HG03025 (cell line): ENCODE measurements around the gene CCDC69.
"Not testable (repeated sequence)": the region's sequence is repeated elsewhere in the genome, so short reads cannot be mapped to it uniquely, and the experiment has no call there.

Source experiments
- ATAC-seq: cut with Tn5 transposase; IDR thresholded peaks from one replicate; pipeline ENCODE4 v1.9.1; 2021; ENCODE audit warnings: mild to moderate bottlenecking, moderate library complexity; ENCODE audit not compliant: unreplicated experiment, low FRiP score

The CCDC69 gene

DNA sequence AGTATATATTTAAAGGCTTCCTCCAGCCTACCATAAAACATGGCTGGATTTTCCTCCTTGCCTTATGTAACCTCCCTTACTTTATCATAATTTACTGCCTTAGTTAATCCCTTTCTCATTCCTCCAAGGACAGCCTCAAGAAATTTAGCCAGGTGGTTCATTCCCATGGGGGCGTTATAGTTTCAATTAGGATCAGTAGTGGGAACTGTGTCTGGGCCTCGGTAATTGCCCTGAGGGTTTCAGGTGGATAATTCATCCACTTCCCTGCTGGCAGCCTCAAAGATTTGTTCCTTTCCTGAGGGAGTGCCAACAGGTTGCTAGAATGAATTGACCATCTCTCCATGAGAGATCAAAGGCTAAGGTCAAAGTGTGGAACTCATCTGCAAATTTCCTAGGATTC lies 24.8 kb upstream of the CCDC69 start:
- no peak for ATAC-seq

DNA sequence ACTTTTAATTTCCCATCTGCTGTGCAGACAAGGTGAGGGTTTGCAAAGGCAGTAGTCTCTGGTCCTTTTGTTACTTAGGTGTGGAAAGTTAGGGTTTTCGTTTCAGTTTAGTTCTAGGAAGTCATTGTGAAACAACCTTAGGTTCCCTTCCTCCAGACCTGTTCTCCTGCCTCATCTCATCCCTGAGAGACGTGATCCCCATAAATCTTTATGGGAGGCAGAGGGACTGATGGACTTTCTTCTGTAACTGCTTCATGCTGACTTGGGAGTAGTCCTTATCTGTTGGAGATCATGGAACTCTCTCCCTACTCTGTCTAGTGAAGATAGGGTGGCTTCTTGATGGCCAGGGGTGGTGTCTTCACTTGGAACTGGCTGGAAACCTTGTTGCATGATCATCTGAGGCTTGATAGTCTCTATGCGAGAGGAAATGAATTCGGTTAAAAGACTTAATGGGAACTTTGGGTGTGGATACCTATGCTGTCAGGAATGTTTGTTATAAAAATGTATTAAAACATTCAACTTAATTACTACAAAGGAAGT lies 21.9 kb upstream of the CCDC69 start:
- ATAC-seq, result no peak

DNA sequence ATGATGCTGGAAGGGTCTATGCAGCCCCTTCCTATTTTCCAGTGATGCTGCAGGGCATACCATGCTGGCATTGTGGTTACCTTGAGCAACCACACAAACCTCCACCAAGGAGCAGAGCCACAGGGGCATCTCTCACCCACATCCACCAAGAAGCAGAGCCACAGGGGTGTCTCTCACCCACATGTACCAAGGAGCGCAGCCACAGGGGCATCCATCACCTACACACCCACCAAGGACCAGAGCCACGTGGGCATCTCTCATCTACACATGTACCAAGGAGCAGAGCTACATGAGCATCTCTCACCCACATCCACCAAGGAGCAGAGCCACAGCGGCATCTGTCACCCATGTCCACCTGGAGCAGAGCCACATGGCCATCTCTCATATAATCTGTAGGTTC lies 20.3 kb upstream of the CCDC69 start:
- no peak for ATAC-seq

DNA sequence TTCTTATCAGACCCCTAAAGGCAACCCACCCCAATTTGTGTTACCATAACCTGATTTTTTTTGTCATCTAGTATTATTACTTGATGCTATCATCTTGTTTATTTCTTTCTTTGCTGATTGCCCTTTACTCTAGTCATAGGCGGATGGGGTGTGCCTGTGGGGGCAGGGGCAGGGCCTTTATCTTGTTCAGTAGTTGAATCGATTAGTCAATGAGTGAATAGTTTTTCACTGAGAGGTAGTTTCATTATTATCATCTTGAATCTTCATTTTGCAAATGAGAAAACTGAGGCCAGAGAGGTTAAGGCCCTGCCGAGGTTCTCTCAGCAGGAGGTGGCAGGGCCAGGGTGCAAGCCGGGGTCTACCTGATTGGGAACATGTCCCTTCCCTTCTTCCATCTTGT lies 19.7 kb upstream of the CCDC69 start:
- no peak for ATAC-seq

DNA sequence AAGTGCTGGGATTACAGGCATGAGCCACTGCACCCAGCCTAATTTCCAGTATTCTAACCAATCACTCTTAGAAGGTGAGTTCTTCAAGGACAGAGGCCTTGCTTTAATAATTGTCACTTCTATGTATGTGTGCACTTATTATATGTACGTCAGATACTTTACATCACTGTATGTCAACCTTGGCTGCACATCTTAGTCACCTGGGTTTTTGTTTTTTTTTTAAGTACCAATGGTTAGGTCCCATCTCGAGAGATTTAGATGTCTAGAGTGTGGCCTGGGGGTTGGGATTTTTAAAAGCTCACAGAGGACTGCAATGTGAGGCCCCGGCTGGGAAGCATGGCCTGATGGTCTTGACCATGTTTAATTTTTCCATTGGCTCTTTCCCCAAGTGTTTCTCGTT lies 19.2 kb upstream of the CCDC69 start:
- ATAC-seq, result no peak

DNA sequence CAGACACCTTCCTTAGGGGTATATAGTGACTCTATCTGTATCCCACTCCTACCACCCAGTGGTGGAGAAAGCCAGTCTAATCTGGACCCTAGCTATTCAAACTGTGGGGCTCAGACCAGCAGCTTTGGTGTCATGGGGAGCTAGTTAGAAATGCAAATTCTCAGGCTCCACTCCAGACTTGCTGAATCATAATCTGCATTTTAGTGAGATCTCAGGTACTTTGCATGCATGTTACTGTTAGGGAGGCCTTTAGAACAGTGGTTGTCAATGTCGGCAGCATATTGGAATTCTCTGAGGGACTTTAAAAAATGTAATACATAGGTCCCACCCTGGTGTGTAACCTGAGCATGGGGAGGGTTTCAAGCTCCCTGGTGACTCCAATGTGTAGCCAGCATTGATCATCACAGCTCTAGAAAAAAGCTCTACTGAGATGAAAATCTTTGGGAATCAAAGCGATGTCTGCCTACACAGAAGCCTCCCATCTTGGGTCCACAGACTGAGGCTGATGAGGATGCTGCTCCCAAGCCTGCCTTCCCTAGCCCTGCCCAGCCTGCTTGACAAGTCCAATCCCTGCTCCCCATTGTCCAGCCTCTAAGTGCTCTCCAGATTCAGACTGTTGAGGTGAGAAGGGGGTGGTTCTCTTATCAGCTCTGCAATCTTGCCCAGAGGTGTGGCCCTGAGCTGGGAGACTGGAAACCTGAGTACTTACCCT lies 17.2 kb upstream of the CCDC69 start:
- ATAC-seq, result no peak

DNA sequence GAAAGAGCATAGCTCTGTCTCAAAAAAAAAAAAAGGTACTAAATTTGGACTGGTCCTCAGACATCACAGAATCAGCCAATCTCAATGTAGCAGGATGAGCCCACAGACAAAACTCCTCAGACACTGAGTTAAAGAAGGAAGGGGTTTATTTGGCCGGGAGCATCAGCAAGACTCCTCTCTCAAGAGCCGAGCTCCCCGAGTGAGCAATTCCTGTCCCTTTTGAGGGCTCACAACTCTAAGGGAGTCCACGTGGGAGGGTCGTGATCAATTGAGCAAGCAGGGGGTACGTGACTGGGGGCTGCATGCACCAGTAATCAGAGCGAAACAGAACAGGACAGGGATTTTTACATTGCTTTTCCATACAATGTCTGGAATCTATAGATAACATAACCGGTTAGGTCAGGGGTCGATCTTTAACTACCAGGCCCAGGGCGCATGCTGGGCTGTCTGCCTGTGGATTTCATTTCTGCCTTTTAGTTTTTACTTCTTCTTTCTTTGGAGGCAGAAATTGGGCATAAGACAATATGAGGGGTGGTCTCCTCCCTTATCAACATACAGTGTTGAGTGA lies 16.5 kb upstream of the CCDC69 start:
- not testable (repeated sequence) for ATAC-seq

DNA sequence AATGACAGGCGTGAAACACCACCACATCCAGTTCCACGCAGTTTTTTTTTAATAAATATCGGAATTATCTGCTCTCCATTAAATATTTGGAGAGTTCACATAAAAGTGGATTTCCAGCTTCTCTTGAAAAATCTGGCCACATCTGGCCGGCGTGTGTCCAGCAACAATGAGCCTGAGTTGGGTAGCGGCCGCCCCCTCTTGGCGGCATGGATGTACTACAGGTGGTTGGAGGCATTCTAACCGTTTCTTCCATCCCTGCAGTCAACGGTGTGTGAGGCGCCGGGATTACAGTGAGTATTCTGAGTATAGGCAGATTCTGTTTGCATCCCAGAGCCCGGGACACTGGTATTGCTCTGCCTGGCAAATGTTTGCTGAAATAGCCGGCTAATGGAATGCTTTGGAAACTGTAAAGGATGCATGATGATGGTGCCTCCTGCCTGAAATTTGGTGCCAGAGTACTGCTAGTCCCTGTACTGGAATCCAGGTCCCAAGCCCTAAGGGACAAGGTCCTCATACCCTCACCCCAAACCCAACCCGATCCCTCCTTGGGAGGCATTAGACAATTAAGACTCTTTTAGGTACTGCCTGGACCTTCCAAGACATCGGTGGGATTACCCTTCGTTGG lies 15.5 kb upstream of the CCDC69 start:
- ATAC-seq, result peak; percentile 40

DNA sequence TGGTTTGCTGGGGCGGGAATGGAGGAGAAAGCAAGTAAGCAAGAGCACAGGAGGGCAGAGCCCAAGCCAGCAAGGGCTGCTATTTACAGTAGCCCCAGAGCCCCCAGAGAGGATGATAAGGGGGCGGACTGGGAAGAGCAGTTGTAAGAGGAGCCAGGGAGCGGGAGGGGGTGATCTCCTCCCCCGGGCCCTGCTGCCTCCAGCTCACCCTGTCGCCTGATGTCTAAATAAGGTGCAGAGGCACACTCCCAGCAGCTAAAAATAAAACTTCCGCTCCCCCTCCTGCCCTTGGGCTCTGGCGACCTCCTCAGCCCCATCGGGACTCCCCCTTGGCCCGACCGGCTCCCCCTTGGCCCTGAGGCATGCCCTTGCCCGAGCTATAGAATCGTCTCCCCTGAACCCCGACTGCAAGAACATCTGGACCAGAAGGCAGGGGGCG lies 14.4 kb upstream of the CCDC69 start:
- ATAC-seq, result peak; percentile 41

DNA sequence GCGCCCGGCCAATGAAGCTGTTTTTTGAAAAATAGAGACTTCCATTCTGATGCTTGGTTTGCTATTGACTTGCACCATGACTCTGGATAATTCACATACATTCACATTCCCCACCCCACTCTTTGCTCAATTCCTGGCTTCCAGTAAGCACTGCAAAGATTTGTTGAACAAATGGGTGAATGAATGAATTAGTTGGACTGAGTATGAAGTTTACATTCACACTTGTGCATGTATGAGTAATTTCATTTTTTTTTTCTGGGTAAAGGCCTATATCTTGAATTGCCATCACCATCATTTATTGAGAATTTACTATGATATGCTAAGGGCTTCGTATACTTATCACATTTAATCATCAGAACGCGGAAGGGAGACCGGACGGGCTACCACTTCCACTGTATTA lies 13.8 kb upstream of the CCDC69 start:
- ATAC-seq, result no peak

DNA sequence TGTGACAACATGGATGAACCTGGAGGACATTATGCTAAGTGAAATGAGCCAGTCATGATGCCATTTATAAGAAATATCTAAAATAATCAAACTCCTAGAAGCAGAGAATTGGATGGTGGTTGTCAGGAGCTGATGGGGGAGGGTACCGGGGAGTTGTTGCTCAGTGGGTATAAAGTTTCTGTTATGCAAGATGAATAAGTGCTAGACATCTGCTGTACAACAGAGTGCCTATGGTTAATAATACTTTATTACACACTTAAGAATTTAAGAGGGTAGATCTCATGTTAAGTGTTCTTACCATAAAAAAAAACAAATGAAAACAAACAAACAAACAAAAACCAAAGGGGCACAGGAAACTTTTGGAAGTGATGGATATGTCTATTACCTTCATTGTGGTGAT lies 13.0 kb upstream of the CCDC69 start:
- ATAC-seq, result no peak

DNA sequence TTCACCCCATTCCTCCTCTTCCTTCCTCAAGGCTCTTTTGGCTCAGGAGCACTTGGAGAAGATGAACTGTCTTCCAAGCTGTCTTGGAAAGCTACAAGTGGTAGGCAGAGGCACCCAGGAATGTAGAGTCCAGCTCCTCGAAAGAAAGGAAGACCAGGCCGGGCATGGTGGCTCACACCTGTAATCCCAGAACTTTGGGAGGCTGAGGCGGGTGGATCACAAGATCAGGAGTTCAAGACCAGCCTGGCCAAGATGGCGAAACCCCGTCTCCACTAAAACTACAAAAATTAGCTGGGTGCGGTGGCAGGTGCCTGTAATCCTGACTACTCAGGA lies 11.3 kb upstream of the CCDC69 start:
- not testable (repeated sequence) for ATAC-seq

DNA sequence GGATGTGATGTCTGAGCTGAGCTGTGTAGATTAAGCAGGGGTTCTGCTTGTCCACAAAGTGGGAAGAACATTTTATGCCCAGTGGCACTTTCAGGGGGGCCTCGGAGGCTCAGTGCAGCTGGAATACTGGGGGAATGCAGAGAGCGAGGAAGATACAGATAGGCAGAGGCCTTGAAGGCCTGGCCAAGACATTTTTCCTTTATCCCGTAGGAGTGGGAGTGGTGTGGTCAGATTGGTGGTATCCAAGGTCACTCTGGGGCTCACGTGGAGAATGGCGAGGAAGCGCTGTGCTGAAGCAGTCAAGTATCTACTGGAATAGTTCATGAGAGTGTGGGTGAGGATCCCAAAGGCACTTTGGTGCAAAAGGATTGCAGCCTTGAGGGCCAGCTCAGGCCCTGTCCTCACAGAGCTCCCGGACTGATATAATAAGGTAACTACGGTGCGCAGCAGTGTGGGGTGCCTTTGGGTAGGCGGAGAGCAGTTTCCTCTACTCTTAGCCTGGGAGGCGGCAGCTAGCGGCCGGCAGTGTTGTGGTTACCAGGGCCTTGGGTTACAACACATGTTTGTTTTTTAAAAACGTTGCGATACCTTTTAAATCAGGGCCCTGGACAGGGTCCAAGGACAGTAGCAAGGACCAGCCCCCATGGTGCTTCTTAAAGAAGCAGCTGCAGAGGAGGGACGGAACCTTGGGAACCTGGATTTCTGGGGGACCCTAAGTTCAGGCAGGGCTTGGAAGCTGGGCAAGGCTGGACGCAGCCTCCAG lies 10.8 kb upstream of the CCDC69 start:
- peak; percentile 63 for ATAC-seq

DNA sequence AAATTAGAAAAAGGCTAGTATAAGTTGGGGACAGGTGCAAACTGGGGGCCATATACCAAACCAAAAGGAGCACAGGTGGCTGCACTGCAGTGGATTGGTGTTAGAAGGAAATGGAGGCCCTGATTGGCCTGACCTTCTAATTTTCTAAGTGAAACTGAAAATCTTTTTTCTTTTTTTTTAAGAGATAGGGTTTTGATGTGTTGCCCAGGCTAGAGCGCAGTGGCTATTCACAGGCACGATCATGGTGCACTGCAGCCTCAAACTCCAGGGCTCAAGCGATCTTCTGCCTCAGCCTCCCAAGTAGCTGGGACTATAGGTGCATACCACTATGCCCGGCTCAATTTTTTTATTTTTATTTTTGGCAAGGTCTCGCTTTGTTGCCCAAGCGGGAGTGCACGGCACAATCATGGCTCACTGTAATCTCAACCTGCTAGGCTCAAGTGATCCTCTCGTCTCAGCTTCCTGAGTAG lies 9.8 kb upstream of the CCDC69 start:
- ATAC-seq, result peak; percentile 45

DNA sequence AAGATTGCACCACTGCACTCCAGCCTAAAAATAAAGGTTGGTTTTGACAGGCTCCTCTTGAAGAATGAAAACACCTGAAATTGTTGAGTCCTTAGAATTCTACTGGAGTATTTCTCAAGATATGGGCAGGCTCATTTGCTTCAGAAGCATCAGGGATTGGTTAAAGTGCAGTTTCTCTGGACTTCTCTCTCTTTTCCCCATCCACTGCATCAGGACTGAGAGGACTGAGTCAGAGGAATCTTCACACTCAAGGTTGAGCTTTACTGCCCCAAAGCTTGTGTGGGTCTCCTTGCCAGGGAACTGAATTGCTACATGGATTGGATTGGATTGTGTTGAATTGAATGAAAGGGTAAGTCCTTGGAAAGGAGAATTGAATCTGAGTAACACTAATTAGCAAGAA lies 7.5 kb upstream of the CCDC69 start:
- ATAC-seq, result no peak

DNA sequence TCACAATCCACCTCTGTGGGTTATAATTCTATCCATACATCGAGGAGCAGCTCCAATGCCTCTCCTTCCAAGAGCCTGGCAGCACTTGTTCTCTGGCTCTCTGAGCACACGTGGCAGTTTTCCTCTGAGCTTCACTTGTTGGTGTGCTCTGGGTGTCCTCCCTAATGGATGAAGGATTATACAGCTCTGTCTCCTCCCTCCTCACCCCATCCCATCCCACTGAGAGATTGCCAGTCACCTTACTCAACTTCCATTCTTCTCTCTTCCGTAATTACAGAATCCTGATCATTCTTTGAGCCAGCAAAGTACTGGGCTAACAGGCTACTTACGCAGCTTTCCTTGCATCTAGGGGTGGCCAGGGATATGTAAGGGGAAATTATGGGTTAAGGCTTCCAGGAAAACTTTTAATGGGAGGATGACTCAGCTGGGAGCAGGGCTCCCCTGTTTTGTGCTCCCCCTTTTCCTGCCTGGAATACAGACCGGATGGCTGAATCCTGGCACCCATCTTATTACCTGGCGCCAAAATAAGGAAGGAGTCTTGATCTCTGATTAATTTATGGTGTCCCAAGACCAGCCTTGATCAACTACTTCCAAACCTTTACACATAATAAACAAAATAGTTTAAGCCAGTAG lies 6.3 kb upstream of the CCDC69 start:
- ATAC-seq, result no peak

DNA sequence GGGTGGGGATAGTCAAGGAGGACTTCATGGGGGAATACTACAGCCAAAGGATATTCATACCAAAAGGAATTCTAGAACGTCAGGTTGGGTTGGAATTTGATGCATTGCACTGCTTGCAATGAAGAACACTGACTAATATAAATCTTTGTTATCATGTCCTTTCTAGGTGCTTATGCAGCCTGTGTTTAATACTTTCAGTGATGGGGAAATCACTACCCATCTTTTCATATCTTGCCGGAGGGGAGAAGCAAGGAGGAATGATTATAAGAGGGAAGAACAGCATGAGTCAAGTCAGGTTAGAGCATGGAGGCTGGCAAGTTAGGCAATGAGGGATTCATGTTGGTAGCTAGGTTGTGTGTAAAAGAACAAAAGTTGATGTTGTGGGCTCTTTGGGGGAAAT lies 5.1 kb upstream of the CCDC69 start:
- no peak for ATAC-seq

DNA sequence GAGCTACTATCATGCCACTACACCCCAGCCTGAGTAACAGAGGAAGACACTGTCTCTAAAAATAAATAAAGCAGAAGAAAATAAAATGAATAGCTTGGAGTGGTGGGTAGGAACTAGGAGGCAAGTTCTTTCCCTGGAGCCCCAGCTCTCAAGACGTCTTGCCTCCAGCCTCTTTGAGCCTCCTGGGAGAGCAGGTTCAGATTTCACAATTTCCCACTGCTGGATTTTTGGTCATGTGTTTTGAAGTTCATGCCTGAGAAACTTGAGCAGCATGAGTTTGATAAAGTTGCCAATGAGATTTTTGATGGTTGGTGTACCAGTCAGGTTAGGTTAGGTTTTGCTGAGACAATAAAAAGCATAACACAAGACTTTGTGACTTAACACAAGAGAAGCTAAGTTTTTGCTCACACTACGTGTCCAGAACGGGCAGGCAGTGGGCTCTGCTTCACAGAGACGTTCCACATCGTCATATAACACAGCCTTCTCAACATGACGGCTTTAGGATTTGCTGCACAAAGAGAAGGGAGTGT lies 4.1 kb upstream of the CCDC69 start:
- ATAC-seq, result no peak

DNA sequence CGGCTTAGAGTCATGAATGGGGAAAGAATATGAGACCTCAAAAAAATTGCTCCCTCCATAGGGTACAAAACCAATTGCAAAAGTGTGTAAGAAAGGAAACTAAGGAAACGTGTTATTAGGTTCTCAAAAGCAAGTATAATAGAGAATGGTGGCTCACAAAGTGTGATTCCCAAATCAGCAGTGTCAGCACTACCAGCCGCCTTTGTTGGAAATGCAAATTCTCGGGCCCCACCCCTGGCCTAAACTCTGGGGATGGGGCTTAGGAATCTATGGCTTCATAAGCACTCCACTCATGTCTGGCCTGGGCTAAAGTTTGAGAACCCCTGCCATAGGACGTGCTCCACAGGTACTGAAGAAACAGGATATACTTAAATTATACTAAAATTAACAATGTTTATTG lies 1.6 kb upstream of the CCDC69 start:
- ATAC-seq, result no peak

DNA sequence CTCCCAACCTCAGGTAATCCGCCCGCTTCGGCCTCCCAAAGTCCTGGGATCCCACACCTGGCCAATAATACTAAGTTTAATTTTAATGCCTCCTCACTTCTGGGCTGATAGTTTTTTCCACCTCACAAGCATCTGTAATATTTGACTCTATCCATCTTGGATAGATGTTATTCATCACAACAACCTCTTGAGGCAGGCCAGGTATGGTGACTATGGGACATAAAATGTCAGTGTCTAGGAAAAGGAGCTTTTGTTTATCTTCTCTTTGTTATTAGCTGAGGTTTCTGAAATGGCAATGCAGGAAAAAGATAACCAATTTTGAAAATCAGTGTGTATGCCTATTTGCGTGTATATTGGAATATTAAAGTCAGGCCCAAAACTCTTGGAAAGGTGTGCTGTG lies 1.2 kb upstream of the CCDC69 start:
- no peak for ATAC-seq
